Measurements from ENCODE around the gene DAB2IP. TPM values are rescaled to one million over a fixed set of nuclear protein-coding genes. Genes with fewer than 3 reads are reported as not detected.
A peak's percentile ranks its signal among the peaks of the same experiment; 100 is the strongest.

DAB2IP gene
- total RNA-seq, 4 donors from 2014 or later, result 55.2 to 76.0 (median 60.5) TPM

DNA sequence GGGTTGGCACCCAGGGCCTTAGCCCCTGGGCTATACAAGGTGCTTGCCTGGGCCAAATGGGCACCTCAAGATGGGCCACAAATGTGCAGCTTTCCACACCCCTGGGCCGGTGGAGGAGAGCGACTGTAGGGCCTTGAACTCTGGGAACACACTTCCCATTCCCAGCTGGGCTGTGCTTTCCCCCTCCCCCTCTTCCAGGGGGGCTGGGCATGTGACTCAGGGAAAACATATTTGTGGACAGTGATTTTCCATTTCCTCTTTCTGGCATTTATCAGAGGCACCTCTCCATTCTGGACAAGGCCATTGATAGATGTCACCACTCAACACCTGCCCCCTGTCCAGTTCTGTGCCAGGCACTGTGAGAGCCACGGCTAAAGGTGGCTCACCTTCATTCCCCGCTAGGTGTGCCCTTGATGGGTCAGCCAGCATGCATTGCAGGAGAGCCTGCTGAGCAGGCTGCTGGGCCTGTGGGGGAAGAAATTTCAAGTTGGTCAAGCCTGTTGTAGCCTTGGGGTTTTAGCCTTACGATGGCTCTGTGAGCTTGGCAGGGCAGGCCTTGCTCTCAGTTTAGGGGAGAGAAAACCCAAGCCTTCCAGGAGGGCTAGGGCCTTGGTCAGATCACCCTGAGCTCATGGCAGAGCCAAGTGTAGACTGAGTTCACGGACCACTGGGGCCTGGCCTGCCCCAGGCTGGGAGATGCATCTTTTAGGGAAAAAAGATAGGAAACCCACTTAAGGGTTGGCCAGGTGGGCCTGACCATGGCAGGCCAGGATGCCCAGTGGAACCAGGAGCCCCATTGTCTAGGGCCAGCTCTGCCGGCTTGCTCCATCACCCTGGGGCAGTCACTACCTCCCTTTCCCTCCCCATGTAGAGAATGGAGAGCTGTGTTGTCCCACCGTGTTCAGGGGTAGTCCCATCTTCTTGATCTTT, 113.9 kb downstream of the DAB2IP start:
- no peak for DNase-seq
- no peak for TF ChIP-seq POLR2A (IDR thresholded peaks at IDR 0.05)
- TF ChIP-seq, protein P1, sequence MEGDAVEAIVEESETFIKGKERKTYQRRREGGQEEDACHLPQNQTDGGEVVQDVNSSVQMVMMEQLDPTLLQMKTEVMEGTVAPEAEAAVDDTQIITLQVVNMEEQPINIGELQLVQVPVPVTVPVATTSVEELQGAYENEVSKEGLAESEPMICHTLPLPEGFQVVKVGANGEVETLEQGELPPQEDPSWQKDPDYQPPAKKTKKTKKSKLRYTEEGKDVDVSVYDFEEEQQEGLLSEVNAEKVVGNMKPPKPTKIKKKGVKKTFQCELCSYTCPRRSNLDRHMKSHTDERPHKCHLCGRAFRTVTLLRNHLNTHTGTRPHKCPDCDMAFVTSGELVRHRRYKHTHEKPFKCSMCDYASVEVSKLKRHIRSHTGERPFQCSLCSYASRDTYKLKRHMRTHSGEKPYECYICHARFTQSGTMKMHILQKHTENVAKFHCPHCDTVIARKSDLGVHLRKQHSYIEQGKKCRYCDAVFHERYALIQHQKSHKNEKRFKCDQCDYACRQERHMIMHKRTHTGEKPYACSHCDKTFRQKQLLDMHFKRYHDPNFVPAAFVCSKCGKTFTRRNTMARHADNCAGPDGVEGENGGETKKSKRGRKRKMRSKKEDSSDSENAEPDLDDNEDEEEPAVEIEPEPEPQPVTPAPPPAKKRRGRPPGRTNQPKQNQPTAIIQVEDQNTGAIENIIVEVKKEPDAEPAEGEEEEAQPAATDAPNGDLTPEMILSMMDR (IDR thresholded peaks at IDR 0.05), result no peak
- H3K9me3 ChIP-seq, result no peaks in the 10 kb centered on the region
- H3K4me3 ChIP-seq, result no peak overlapping the region
- peaks cover 0 to 9% (median 0%) of the 10 kb centered on the region in 4 donors for H3K4me1 ChIP-seq
- H3K27ac ChIP-seq, result peak overlapping the region in 2 of 4 donors; percentile 16 to 35
- H3K36me3 ChIP-seq, result peaks cover 0 to 90% (median 0%) of the 10 kb centered on the region in 3 donors
- H3K27me3 ChIP-seq, result no peaks in the 10 kb centered on the region

DNA sequence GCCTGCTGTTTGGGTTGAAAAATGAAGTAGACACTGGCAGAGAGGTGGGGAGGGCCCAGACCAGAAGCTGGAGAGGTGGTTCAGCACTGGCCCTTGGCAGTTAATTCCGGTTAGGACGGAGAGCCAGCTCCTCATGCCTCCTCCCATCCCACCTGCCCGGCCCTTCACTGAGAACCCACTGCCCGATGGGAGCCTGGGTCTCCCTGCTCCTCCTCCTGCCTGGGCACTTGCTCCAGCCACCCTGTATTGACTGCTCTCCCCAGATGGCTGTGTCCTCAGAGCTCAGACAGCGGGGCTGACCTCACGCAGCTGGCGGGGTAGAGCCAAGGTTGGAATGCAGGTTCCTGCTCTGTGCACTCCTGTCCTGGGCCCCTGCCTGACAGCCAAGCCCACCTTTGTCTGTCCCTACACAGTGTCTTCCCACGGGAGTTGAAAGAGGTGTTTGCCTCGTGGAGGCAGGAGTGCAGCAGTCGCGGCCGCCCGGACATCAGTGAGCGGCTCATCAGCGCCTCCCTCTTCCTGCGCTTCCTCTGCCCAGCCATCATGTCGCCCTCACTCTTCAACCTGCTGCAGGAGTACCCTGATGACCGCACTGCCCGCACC, 114.7 kb downstream of the DAB2IP start:
- Histone ChIP-seq H3K27me3 (no peaks in the 10 kb centered on the region), H3K9me3 (no peaks in the 10 kb centered on the region), H3K36me3 (peaks cover 0 to 89% (median 0%) of the 10 kb centered on the region in 3 donors), H3K4me1 (peaks cover 0 to 9% (median 0%) of the 10 kb centered on the region in 4 donors), H3K4me3 (no peak overlapping the region), H3K27ac (no peak overlapping the region)
- TF ChIP-seq POLR2A (IDR thresholded peaks at IDR 0.05), result no peak
- TF ChIP-seq, protein P1 (IDR thresholded peaks at IDR 0.05), result no peak
- DNase-seq, result no peak

DNA sequence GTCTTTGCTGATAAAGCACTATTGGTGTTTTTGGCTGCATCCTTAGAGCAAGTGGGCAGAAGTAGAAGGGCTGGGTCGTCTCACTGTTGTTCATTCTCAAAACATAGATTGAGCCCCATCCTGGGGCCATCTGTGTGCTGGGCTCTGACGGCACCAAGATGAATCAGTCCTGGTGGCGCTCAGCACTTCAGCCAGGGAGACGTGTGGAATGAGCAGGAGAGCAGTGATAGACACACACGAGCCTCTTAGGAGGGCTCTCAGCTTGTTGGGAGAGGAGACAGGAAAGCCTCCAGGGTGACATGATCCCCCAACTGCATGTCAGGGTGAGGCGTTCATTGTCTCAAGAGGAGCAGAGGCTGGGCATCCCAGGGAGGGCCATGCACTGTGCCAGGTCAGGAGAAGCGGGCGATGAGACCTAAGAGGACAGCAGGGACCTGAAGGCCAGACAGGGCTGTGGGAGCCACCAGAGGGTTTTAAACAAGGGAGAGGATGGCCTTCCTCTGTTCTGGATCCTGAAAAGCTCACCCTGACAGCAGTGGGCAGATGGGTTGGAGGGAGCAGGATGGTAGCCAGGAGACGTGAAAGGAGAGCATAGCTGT, 115.8 kb downstream of the DAB2IP start:
- TF ChIP-seq POLR2A (IDR thresholded peaks at IDR 0.05), result no peak
- TF ChIP-seq, protein P1 (IDR thresholded peaks at IDR 0.05), result no peak
- Histone ChIP-seq H3K27me3 (no peaks in the 10 kb centered on the region), H3K4me1 (peaks cover 0 to 9% (median 0%) of the 10 kb centered on the region in 4 donors), H3K9me3 (no peaks in the 10 kb centered on the region), H3K36me3 (peaks cover 0 to 89% (median 0%) of the 10 kb centered on the region in 3 donors), H3K4me3 (no peak overlapping the region), H3K27ac (no peak overlapping the region)
- DNase-seq, result no peak

DNA sequence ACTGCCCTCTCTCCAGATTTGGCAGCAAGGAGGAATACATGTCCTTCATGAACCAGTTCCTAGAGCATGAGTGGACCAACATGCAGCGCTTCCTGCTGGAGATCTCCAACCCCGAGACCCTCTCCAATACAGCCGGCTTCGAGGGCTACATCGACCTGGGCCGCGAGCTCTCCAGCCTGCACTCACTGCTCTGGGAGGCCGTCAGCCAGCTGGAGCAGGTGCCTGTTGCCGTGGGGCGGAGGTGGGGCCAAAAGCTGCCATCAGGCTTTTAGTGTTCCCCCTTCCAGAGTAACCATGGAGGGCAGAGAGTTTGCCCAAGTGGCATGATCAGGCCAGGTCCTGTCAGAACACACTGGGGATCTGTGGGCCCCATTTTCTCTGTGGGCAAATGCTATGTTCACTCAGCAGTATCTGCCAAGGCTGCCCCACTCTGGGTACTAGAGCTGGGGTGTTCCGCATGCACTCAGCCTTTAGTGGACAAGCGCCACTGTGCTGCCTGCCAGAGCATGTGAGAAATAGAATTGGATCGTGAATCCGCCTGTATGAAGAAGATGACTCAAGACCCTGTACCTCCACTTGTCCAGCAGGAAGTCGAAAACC, 117.1 kb downstream of the DAB2IP start:
- H3K36me3 ChIP-seq, result peaks cover 0 to 92% (median 0%) of the 10 kb centered on the region in 3 donors
- no peak for TF ChIP-seq POLR2A (IDR thresholded peaks at IDR 0.05)
- TF ChIP-seq, protein P1 (IDR thresholded peaks at IDR 0.05), result no peak
- DNase-seq, result no peak

GRCh38 chr9:121769939-121770338, 118.5 kb downstream of the DAB2IP start:
- H3K4me3 ChIP-seq, result no peak overlapping the region
- TF ChIP-seq, protein P1 (IDR thresholded peaks at IDR 0.05), result no peak
- H3K27me3 ChIP-seq, result no peaks in the 10 kb centered on the region
- peaks cover 0 to 92% (median 0%) of the 10 kb centered on the region in 3 donors for H3K36me3 ChIP-seq
- no peaks in the 10 kb centered on the region for H3K9me3 ChIP-seq
- no peak for DNase-seq
- peaks cover 0 to 1% (median 0%) of the 10 kb centered on the region in 4 donors for H3K4me1 ChIP-seq
- no peak overlapping the region for H3K27ac ChIP-seq

More for the DNA sequence above, 117.1 kb downstream of the DAB2IP start:
- Histone ChIP-seq H3K9me3 (no peaks in the 10 kb centered on the region), H3K27ac (no peak overlapping the region), H3K4me1 (peaks cover 0 to 9% (median 0%) of the 10 kb centered on the region in 4 donors), H3K4me3 (no peak overlapping the region), H3K27me3 (no peaks in the 10 kb centered on the region)
